GM19397 (cell line): Measurements from ENCODE around the gene PDE11A.

Experiments
- ATAC-seq: cut with Tn5 transposase; IDR thresholded peaks from one replicate; pipeline ENCODE4 v1.9.1; 2021; ENCODE audit warnings: mild to moderate bottlenecking, moderate library complexity; ENCODE audit not compliant: unreplicated experiment

The PDE11A gene

DNA sequence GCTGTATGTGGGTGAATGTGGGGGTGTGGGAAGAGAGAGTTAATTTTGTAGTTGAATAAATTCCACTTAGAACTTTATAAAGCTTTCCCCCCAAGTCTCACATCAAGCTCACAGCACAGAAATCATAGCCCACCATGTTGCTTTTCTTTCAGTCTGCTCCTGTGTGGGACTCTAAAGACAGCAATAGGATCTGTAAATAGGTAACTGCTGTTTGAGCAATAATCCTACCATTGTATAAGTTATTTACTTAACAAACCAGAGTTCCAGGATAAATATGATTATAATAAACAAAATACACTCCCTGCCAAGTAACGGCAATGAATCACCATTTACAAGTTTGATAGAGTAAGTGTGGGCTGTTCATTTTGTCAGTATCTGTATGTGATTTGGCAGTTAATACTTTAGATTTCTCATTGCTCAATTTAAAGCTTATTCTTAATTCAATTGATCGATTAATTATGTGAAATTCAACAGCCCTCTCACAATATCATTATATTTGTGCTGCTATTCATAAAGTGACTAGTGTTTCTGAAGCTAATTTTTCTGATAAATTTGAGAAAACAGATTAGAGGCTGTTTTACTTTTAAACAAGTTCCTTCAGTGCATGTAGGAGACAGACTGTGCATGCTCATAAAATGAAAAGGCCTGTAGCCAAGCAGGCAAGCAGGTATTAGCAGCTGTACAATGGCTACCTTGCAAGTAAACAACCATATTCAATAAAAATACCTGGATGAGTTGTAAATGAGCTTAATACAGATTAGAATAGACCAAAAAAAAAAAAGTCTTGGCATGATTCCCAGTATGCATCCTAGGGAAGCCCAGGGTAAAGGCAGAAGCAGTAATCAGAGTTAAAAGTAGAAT is 142.7 kb downstream of the PDE11A start:
- ATAC-seq = no peak

DNA sequence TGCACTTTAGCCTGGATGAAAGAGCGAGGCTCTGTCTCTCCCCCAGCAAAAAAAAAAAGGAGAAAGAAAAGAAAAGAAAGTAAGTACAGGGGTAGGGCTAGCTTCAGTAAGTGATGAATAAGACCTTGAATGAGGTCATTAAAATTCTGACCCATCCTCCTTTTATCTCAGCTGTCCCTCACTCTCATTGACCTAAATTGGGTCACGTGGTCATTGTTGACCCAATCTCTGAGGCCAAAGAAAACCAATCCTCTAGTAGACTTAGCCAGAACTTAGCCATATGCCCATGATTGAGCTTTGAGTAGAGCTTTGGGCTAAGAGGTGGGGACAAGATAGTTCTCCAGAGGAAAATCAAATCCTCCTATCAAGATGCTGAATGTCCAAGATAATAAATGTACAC is 149.3 kb downstream of the PDE11A start:
- ATAC-seq = no peak

DNA sequence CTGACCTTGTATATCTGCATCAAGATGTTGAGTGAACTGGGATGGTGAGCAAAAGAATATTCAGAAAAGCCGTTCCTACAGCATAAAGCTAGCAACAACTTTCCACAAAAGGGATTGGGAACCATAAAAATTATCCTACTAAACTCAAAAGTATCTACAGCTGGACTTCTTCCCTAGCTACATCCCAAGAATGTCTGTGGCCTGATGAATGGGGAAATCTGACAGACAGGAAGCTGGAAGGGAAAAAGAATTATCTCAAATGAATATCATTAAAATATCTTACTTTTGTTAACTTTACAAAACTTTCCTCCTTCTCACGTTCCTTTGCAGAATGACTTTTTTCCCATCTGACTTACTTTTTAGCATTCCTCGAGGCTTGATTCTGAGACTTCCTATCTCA is 150.9 kb downstream of the PDE11A start:
- ATAC-seq = no peak

DNA sequence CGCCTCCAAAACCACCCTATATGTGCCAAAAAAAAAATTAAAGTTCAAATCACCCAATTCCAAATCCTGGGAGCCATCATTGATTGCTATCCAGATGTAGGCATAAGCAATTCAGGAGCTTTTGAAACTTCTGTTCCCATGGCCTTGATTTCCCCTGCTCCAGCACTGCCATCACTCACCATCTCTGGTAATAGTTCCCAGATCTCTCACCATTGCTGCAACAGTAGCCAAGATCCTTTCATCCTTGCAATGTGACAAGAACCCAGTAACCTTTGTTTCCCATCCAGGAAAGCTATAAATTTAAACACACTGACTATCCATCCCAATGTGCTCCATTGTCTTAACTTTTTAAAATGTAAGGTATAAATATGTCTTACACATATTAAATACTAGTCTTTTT is 155.4 kb downstream of the PDE11A start:
- no peak for ATAC-seq

DNA sequence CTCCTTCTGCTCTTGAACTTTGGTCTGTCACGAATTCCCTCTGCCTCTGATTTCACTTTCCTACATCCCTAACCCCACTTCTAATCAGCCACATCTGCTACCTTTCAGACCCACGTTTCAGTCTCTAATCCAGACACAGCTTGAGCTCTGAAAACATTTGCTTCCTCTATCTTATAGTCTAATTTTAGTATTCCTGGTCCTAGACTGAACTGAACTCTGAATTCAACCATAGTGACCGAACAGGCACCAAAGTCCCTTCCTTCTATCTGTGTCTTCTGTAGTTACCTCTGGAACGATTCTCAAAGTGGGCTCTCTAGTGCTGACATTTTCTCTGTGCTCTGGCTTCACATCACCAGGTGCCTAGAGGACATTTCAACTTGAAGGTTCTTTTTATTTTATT is 156.2 kb downstream of the PDE11A start:
- ATAC-seq = no peak

DNA sequence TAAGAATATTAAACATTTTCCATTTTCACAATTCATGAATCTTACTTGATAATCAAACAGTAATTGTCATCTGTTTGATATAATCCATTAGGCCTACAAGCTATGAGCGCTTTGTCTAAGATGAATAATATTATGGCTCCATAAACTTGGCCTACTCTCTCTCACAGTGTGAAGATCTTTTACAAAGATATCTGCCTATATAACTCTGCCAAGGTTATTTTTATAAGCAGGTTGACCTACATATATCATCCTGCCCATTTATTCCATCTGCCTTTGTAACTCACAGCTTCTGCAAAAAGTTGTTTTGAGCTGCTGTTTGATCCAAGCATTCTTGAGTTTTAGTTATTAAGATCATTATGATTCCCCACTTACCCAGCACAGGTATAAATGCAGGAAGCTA is 158.3 kb downstream of the PDE11A start:
- no peak for ATAC-seq

DNA sequence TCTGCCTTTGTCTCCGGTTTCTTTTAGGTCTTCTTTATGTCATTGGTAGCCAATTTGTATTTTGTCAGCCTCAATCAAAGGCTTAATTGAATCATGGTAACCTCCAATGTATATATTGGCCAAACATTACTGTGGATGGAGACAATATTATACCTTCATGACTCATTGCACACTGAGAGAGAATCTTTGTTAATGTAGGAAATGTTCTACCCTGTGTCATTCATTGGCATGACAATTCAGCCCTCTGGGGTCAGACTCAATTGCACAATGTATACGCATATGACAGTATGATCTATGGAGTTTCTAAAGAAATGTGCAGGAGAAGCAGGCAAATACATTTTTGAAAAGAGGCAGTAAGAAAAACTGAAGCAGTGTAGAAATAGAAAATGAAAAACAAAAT is 162.6 kb downstream of the PDE11A start:
- ATAC-seq = no peak

DNA sequence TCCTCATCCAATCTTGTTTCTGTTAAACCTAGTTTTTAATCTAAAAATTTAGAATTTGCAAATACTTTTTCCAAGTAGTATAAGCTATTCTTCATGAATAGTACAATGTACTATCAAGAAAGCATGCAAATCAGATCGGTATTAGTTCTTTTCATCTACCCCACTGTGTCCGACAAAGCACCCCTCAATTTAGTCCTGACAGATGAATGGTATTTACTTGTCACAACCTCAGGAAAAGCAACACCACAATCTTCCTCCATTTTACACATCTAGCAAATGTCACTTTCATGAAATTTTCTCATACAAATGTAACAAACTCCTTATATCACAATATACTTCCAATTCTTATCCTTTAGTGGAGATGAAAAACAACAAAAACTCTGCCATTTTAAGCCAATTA is 163.8 kb downstream of the PDE11A start:
- no peak for ATAC-seq

DNA sequence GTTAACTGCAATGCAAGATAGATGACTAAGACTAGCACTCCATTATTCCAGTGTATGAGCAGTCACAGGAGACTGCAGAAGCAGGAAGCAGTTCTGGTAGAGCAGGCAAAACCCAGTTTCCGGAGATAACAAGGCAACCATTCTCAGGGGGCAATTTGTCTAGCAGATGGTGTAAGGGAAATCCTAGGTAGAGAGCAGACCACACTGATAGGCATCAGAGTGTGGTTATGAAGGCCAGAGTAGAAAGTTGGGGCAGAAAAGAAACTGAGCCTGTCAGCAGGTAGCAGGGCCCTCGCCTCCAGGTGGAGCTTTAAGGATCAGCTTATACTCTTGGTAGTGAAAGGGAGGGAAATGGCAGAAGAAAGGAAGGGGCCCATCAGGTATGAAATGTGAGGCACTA is 164.4 kb downstream of the PDE11A start:
- no peak for ATAC-seq

DNA sequence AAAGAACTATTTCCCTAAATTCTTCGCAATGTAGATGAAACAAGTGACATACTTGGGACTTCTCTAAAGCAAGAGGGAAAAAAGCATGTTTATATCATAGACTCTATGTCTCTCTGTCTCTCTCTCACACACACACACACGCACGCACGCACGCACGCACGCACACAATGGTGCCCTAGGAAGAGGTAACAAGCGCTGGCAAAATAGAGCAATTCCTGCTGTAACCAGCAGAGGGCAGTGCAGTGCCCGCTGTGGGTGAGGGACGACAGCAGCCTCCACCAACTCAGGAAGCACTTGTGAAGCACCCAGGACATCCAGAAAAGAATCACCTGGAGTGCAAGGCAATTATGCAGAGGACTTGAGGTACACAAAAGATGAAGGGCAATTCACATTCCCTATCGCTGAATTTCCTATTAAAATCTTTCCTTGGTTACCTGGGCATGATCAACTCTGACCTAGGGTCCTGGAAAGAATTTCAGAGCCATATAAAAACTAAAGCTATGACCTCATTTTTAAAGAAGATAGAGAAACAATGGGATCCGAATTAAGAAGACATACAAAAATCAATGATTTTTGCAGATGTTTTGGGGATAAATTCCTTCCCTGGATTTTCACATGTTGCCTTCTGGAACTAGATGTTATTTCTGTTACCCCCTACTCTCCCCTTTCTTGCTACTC is 166.4 kb downstream of the PDE11A start:
- ATAC-seq = peak; percentile 87

DNA sequence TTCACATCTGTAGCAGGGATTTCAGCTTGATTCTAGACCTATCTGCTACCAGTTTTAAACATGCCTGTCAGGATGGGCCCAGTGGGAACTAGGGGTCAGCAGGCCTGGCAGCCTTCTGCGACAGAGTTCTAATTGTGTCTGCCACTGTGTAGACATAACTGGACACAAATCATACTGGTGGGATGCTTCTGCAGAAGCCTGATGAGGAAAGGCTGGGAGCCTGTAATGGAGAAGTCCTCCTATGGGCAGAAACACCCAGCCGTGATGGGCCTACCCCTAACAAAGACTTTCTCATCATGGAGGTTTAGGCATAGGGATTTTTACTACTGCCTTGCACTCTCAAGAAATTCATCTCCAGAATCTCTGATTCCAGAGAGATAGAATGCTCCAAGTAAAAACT is 166.9 kb downstream of the PDE11A start:
- ATAC-seq = no peak

DNA sequence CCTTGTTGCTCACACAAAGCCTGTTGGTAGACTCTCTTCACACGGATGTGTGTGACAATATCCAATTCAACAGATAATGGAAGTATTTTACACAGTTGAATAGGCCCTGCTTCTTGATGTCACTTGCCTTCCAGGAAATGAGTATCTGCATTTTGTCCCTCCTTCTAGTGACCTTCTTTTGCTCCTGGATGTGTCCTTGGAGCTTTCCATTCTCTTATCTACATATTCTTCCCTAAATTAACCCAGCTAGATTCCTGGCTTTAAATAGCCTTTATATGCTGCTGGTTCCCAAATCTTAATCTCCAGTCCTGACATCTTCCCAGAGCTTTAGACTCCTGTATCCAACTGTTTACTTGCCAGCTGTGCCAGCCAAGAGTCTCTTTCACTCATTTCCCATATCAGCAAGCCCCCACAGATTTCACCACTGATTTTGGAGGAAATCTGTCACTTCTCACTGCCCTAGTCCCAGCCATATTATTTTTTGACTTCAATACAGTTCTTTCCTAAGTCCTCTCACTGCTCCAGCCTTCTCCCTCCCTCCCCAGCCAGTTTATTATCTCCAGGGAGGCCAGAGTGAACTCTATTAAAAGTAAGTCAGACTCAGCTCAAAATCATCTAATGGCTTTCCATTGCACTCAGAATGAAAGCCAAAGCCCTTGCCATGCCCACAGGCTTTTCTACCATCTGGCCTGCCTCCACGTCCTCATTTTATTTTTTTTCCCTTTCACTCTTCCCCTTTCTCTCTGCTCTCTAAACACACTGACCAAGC is 170.0 kb downstream of the PDE11A start:
- ATAC-seq = no peak

DNA sequence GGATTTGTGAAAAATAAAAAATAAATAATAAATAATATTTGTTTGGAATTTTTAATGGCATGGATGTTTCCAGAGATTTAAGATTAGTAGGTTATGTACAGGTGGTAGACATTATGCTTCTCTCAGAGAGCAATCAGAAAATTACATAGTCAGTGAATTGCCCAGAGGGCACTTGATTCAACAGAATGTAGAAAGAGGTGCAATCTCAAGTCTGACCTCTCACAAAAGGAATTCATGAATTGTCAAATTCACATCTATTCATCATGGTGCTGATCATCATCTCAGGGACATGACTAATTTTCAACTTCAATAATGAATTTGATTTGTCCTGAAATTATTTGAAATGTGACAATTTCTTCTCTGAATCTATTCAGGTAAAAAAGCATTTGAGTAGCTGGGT is 172.5 kb downstream of the PDE11A start:
- ATAC-seq = no peak

DNA sequence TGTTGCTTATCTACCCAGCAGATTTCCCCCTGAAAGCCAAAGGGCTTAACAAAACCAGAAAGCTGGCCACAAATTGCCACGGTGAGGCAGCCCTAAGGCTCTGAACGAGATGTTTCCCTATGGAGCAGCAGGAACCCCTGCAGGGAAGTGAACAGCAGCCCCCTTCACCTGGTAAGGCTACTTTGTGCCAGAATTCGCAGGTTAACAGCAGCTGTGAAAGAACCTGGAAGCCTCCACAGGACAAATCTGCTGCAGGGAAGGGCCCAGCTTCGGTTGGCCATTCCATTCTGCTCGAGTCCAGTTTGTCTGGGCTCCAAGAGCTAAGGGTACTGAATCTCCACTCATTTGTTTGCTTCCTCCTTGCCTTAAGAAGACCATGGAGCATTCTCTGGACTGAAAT is 175.3 kb downstream of the PDE11A start:
- no peak for ATAC-seq

DNA sequence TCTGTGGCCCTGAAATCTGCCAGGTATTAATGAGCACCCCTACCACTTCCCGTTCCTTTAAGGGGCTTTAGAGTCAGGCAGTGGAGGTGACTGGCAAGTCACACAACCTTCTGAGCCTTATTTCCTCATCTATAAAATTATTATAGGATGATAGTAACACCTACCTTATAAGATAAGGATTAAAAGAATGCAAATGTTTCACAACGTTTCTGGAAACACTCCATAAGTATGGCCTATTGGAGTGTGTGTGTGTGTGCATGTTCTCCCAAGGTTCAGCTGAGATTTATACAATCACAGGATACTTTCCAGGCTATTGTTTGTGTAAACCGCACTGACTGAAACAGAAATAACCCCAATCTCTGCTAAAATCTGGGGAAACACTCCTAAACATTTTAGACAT is 176.0 kb downstream of the PDE11A start:
- no peak for ATAC-seq

DNA sequence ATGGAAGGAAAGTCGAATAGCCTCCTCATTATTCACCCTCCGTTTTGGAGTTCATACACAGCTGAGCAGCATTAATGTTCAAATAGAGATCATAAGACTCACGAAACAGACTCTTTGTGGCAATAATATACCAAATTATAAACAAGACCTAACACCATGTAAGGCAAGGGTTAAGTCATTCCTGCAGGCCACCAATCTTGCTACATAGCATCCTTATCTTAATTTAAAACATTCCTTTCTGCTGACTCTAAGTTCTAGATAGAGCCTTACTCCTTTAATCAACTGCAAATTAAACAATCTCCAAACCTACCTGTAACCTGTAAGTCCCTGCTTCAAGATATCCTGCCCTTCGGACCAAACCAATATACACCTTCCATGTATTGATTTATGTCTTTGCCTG is 178.0 kb downstream of the PDE11A start:
- no peak for ATAC-seq

DNA sequence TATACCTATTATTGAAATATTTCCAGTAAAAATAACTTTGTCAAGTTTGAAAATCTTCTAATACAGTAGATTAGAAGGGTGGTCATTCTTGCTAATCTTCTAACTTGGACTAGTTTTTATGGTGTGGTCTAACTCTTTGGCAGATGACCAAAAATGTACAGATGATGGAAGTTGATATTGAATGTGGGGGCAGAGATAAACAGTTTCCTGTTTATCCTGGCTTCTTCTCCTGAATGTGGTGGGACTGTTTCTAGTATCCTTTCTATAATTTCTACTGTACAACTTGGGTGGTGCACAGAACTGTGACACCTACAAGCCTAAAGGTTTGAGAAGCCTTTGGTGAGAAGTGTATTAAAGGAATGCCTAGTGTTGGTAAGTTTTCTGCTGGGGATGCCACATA is 178.7 kb downstream of the PDE11A start:
- ATAC-seq = no peak

DNA sequence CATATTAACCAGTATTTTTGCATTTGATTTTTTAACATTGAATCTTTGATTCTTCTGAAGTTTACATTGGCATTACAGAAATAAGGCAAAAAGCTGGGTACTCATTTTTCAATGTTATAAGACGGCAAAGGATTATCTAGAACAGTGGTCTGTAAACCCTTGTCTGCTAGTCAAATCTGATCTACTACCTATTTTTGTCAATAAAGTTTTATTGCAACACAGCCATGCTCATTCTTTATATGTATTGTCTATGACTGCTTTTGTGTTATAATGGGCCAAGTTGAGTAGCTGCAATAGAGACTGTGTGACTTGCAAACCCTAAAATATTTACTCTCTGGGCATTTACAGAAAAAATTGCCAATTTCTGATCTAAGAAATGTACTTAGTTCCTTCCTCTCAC is 181.0 kb downstream of the PDE11A start:
- ATAC-seq = no peak

DNA sequence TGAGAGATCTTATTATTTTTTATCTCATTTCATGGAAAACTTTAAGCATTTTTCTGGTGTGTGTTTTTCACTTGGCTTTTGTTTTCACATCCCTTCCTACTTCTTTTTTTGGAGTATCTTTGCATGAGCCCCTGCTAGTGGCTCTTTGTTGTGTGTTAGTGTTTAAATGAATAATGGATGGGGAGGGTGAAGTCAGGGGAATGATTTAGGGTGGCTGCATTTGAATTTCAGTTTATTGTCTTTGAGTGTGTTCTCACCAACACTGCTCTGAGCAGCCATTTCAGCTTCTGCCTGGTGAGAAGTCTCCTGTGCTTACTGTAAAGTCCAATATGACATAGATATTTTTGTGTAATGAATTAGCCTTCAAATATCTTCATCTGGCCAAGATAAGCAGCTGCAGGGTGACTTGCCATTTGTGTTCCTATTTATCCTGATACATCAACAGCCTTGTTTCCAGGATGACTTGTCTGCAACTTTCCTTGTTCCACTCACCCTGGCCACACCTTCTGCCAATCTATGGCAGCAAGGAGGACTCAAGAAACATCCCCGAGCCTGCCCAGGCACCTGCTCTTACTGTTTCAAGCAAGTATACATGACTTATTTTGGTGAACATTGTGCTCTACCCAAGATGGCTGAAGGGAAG is 182.6 kb downstream of the PDE11A start:
- no peak for ATAC-seq

DNA sequence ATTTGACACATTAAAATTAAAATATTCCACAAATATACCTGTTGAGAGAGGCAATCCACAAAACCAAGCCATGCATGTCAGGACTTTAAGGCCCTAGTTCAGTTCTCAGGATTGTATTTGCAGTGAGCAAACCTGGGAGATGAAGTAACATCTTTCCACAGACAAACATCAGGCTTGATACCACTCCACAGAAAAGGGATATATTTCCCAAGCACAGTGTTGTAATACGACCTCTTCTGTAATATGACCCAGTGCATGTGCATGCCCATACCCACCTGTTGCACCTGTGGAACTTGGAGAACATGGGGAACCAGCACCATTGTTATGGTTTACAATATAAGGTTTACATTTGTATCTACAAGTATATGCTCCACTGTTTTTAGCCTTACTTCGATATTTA is 184.0 kb downstream of the PDE11A start:
- no peak for ATAC-seq

DNA sequence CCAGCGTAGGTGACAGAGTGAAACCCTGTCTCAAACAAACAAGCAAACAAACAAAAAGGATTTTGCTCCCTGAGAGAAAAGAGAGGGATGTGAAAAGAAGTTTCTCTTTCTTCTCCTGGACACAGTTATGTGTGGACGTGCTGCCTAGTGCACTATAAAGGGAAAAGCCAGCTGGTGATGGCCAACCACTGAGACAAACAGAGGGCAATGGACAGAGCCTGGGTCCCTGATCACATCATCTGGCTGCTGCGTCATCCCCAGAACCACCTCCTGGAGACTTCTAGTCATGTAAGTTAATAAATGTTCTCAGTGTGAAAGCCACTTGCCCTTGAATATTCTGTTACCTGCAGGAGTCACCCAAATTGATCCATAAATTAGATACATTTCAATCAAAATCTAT is 184.9 kb downstream of the PDE11A start:
- no peak for ATAC-seq
